Transverse colon (tissue), 4 donors: Measurements from ENCODE around the gene OR4F17.
"Not testable (repeated sequence)": the region's sequence is repeated elsewhere in the genome, so short reads cannot be mapped to it uniquely, and the experiment has no call there.

Experiments
- CTCF ChIP-seq, 5 experiments: fragments of 200-600 bp in 3 of 5; fragments of 450-650 bp in 2 of 5; sonication (generic) in 3 of 5; IDR thresholded peaks; 1 replicate in 2 of 5; 2 replicates in 3 of 5; pipeline ENCODE4 v1.5.1; 2016 to 2017; ENCODE audit warnings: antibody characterized with exemption in 5 of 5, inconsistent platforms in 3 of 5, mild to moderate bottlenecking in 2 of 5, moderate library complexity in 1 of 5
- EP300 ChIP-seq: sonication (generic); formaldehyde crosslinking; IDR thresholded peaks from one replicate; pipeline ENCODE4 v1.6.1; 2017; ENCODE audit warnings: antibody characterized with exemption, low read depth
- POLR2A ChIP-seq: fragments of 450-650 bp; IDR thresholded peaks from one replicate; pipeline ENCODE4 v1.6.1; 2016; ENCODE audit warnings: antibody characterized with exemption, mild to moderate bottlenecking, moderate library complexity
- POLR2AphosphoS5 ChIP-seq, 3 donors: sonication (generic); formaldehyde crosslinking; IDR thresholded peaks; one replicate each; pipeline ENCODE4 v1.6.1; 2016; ENCODE audit warnings: antibody characterized with exemption in 3 of 3

GRCh38 chr19:94794-95193, 12.1 kb upstream of the OR4F17 start:
- not testable (repeated sequence) for TF ChIP-seq CTCF (IDR thresholded peaks at IDR 0.05); EP300; POLR2AphosphoS5 (IDR thresholded peaks at IDR 0.05); POLR2A
